ENCODE results near the gene DAB2IP.
"Not testable (repeated sequence)": the region's sequence is repeated elsewhere in the genome, so short reads cannot be mapped to it uniquely, and the experiment has no call there.

DAB2IP gene

DNA sequence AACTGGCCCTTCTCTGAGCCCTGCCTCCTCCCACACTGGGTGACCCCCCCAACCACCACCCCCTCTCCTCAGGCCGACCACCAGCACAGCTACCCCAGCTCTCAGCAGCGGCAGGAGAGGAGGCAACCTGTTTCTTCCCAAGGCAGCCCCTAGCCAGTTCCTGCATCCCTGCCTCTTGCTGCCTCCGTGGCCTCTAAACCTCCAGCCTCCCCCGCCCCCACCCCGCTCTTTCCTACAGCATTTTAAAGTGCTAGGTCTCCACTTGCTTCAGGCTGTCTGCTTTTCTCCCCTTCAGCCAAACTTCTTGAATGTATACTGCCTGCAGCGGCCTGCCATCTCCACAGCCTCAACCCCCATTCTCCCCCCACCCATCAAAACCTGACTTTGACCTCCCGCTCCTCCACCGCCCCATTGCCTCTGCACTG, 135.6 kb downstream of the DAB2IP start:
- Histone ChIP-seq H4K20me1 (ENCODE audit: control insufficient read depth, insufficient read depth, low read depth, low read length) (no peaks in the 10 kb centered on the region), H3K4me2 (ENCODE audit: low read length) (no peak overlapping the region), H3K36me3 (ENCODE audit: control insufficient read depth, low read length) (no peaks in the 10 kb centered on the region), H3K9me3 (ENCODE audit: control insufficient read depth, insufficient read depth, low read length) (no peaks in the 10 kb centered on the region), H3K9me2 (replicated peaks; ENCODE audit: control insufficient read depth, low read length) (no peaks in the 10 kb centered on the region), H3K4me1 (ENCODE audit: control insufficient read depth, low read length) (peaks cover 6% of the 10 kb centered on the region; the same call in 1 of the 2 replicates), H3K4me3 (ENCODE audit: low read length) (no peak overlapping the region), H3F3A (ENCODE audit: control insufficient read depth, insufficient read depth) (no peaks in the 10 kb centered on the region), H3K79me2 (ENCODE audit: control insufficient read depth, low read length) (no peaks in the 10 kb centered on the region), H3K27me3 (ENCODE audit: control insufficient read depth, low read length) (no peaks in the 10 kb centered on the region; the same call in 1 of the 2 replicates), H3K27ac (ENCODE audit: low read depth, low read length) (no peak overlapping the region)
- TF ChIP-seq EZH2phosphoT487 (IDR thresholded peaks at IDR 0.05; ENCODE audit: borderline replicate concordance, low read length) (no peak), CTCF (IDR thresholded peaks at IDR 0.05; ENCODE audit: low read depth, low read length, poor library complexity, severe bottlenecking) (no peak)

DNA sequence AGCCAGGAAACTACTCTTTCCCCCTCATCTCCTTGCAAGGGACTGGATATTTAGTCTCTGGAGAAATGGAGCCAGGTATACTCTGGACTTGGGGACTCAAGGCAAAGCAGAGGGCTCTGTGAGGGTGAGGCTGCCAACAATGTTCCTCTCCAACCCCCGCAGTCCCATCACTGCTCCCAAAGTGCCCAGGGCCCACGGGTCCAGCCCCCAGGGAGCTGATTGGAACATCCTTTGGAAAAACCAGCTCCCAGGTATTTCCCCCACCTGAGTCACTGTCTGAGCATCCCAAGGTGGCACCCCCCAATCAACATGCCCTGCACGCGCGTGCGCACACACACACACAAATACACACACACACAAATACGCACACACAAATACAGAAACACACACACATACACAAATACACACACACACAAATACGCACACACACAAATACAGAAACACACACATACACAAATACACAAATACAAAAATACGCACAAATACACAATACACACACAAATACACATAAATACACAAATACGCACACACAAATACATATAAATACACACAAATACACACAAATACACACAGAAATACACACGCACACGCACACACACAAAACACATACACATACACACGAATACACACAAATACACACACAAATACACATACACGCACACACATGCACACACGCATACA, 137.4 kb downstream of the DAB2IP start:
- peaks cover 4% of the 10 kb centered on the region; the same call in 1 of the 2 replicates for H3K4me1 ChIP-seq (ENCODE audit: control insufficient read depth, low read length)
- no peak overlapping the region for H3K4me3 ChIP-seq (ENCODE audit: low read length)
- no peaks in the 10 kb centered on the region for H4K20me1 ChIP-seq (ENCODE audit: control insufficient read depth, insufficient read depth, low read depth, low read length)
- H3K9me3 ChIP-seq (ENCODE audit: control insufficient read depth, insufficient read depth, low read length): no peaks in the 10 kb centered on the region
- TF ChIP-seq CTCF (IDR thresholded peaks at IDR 0.05; ENCODE audit: low read depth, low read length, poor library complexity, severe bottlenecking) (no peak), EZH2phosphoT487 (IDR thresholded peaks at IDR 0.05; ENCODE audit: borderline replicate concordance, low read length) (no peak)
- no peaks in the 10 kb centered on the region for H3F3A ChIP-seq (ENCODE audit: control insufficient read depth, insufficient read depth)
- H3K27me3 ChIP-seq (ENCODE audit: control insufficient read depth, low read length): no peaks in the 10 kb centered on the region; the same call in 1 of the 2 replicates
- no peaks in the 10 kb centered on the region for H3K79me2 ChIP-seq (ENCODE audit: control insufficient read depth, low read length)
- no peak overlapping the region for H3K27ac ChIP-seq (ENCODE audit: low read depth, low read length)
- no peak overlapping the region for H3K4me2 ChIP-seq (ENCODE audit: low read length)
- H3K9me2 ChIP-seq (replicated peaks; ENCODE audit: control insufficient read depth, low read length): no peaks in the 10 kb centered on the region
- no peaks in the 10 kb centered on the region for H3K36me3 ChIP-seq (ENCODE audit: control insufficient read depth, low read length)

DNA sequence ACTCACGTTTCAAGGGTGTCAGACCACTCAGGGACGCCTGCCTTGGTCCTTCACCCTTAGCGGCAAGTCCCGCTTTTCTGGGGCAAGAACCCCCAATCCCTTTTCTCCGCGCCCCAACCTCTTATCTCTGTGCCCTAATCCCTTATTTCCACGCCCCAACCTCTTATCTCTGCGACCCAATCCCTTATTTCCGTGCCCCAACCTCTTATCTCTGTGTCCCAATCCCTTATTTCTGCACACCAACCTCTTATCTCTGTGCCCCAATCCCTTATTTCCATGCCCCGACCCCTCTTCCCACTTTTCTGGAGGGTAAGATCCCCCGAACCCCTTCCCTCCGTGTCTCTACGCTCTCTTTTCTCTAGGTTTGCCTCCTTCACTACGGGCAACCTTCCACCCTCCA, 139.4 kb downstream of the DAB2IP start:
- no peaks in the 10 kb centered on the region; the same call in 1 of the 2 replicates for H3K27me3 ChIP-seq (ENCODE audit: control insufficient read depth, low read length)
- no peak overlapping the region for H3K4me2 ChIP-seq (ENCODE audit: low read length)
- no peaks in the 10 kb centered on the region for H3F3A ChIP-seq (ENCODE audit: control insufficient read depth, insufficient read depth)
- H3K4me1 ChIP-seq (ENCODE audit: control insufficient read depth, low read length): no peaks in the 10 kb centered on the region
- H3K9me2 ChIP-seq (replicated peaks; ENCODE audit: control insufficient read depth, low read length): no peaks in the 10 kb centered on the region
- H3K79me2 ChIP-seq (ENCODE audit: control insufficient read depth, low read length): no peaks in the 10 kb centered on the region
- H4K20me1 ChIP-seq (ENCODE audit: control insufficient read depth, insufficient read depth, low read depth, low read length): no peaks in the 10 kb centered on the region
- H3K4me3 ChIP-seq (ENCODE audit: low read length): no peak overlapping the region
- H3K9me3 ChIP-seq (ENCODE audit: control insufficient read depth, insufficient read depth, low read length): no peaks in the 10 kb centered on the region
- H3K36me3 ChIP-seq (ENCODE audit: control insufficient read depth, low read length): no peaks in the 10 kb centered on the region
- TF ChIP-seq EZH2phosphoT487 (IDR thresholded peaks at IDR 0.05; ENCODE audit: borderline replicate concordance, low read length) (no peak), CTCF (IDR thresholded peaks at IDR 0.05; ENCODE audit: low read depth, low read length, poor library complexity, severe bottlenecking) (no peak)
- no peak overlapping the region for H3K27ac ChIP-seq (ENCODE audit: low read depth, low read length)

DNA sequence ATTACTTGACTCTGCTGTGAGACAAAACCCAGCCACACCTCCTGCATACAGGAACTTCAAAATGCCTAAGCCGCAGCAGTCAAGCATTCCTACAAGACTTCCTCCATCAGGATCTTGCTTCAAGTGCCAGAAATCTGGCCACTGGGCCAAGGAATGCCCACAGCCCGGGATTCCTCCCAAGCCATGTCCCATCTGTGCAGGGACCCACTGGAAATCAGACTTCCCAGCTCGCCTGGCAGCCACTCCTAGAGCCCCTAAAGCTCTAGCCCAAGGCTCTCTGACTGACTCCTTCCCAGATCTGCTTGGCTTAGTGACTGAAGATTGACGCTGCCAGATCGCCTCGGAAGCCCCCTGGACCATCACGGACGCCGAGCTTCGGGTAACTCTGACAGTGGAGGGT, 141.0 kb downstream of the DAB2IP start:
- not testable (repeated sequence) for H3K27me3 ChIP-seq (ENCODE audit: control insufficient read depth, low read length); H3K79me2 ChIP-seq (ENCODE audit: control insufficient read depth, low read length); H3K36me3 ChIP-seq (ENCODE audit: control insufficient read depth, low read length); H3K9me2 ChIP-seq (replicated peaks; ENCODE audit: control insufficient read depth, low read length); H3F3A ChIP-seq (ENCODE audit: control insufficient read depth, insufficient read depth); H3K4me2 ChIP-seq (ENCODE audit: low read length); H3K27ac ChIP-seq (ENCODE audit: low read depth, low read length); H3K9me3 ChIP-seq (ENCODE audit: control insufficient read depth, insufficient read depth, low read length); H3K4me3 ChIP-seq (ENCODE audit: low read length); H3K4me1 ChIP-seq (ENCODE audit: control insufficient read depth, low read length); H4K20me1 ChIP-seq (ENCODE audit: control insufficient read depth, insufficient read depth, low read depth, low read length)

- H3K4me1 ChIP-seq (ENCODE audit: control insufficient read depth, low read length); H4K20me1 ChIP-seq (ENCODE audit: control insufficient read depth, insufficient read depth, low read depth, low read length); H3K4me2 ChIP-seq (ENCODE audit: low read length); H3K9me3 ChIP-seq (ENCODE audit: control insufficient read depth, insufficient read depth, low read length); H3K36me3 ChIP-seq (ENCODE audit: control insufficient read depth, low read length); H3K27me3 ChIP-seq (ENCODE audit: control insufficient read depth, low read length); H3K27ac ChIP-seq (ENCODE audit: low read depth, low read length); H3F3A ChIP-seq (ENCODE audit: control insufficient read depth, insufficient read depth); H3K4me3 ChIP-seq (ENCODE audit: low read length); H3K9me2 ChIP-seq (replicated peaks; ENCODE audit: control insufficient read depth, low read length); H3K79me2 ChIP-seq (ENCODE audit: control insufficient read depth, low read length): not testable (repeated sequence)
Observed at GRCh38 chr9:121794334-121794733, 142.9 kb downstream of the DAB2IP start.
